Hepatocyte (in vitro differentiated cells): ENCODE data around the gene SMIM1.

Experiments
- CTCF ChIP-seq: fragments of 200-600 bp; sonication (generic); IDR thresholded peaks from 2 replicates; pipeline ENCODE4 v1.5.1; 2016; ENCODE audit warnings: antibody characterized with exemption, mild to moderate bottlenecking; ENCODE audit not compliant: poor library complexity
- EZH2 ChIP-seq: fragments of 200-600 bp; sonication (generic); IDR thresholded peaks from 2 replicates; pipeline ENCODE4 v1.6.1; 2016; ENCODE audit warnings: antibody characterized with exemption, mild to moderate bottlenecking, borderline replicate concordance
- EZH2phosphoT487 ChIP-seq: fragments of 200-600 bp; sonication (generic); IDR thresholded peaks from one replicate; pipeline ENCODE4 v1.6.1; 2018; ENCODE audit warnings: antibody characterized with exemption, mild to moderate bottlenecking, low read depth, moderate library complexity; ENCODE audit not compliant: unreplicated experiment, severe bottlenecking

- TF ChIP-seq CTCF (no peak), EZH2phosphoT487 (no peak), EZH2 (no peak)
Observed at GRCh38 chr1:3787745-3788605, 15.4 kb downstream of the SMIM1 start.
